Pericardium fibroblast (primary cell): Measurements from ENCODE around the gene OGFOD3. TPM values are rescaled to one million over a fixed set of nuclear protein-coding genes. Genes with fewer than 3 reads are reported as not detected.

Experiments used
- total RNA-seq: library from RNA; depleted of rRNA; stranded (reverse); fragments of >200 nt; gene quantifications from 2 replicates; pipeline ENCODE4 v1.2.3, GENCODE V29; 2015

Gene OGFOD3, protein sequence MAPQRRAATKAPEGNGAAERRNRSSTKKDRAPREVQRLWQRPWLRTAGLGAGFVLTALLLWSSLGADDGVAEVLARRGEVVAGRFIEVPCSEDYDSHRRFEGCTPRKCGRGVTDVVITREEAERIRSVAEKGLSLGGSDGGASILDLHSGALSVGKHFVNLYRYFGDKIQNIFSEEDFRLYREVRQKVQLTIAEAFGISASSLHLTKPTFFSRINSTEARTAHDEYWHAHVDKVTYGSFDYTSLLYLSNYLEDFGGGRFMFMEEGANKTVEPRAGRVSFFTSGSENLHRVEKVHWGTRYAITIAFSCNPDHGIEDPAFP
- 24.5 and 32.1 TPM in 2 replicates for total RNA-seq

DNA sequence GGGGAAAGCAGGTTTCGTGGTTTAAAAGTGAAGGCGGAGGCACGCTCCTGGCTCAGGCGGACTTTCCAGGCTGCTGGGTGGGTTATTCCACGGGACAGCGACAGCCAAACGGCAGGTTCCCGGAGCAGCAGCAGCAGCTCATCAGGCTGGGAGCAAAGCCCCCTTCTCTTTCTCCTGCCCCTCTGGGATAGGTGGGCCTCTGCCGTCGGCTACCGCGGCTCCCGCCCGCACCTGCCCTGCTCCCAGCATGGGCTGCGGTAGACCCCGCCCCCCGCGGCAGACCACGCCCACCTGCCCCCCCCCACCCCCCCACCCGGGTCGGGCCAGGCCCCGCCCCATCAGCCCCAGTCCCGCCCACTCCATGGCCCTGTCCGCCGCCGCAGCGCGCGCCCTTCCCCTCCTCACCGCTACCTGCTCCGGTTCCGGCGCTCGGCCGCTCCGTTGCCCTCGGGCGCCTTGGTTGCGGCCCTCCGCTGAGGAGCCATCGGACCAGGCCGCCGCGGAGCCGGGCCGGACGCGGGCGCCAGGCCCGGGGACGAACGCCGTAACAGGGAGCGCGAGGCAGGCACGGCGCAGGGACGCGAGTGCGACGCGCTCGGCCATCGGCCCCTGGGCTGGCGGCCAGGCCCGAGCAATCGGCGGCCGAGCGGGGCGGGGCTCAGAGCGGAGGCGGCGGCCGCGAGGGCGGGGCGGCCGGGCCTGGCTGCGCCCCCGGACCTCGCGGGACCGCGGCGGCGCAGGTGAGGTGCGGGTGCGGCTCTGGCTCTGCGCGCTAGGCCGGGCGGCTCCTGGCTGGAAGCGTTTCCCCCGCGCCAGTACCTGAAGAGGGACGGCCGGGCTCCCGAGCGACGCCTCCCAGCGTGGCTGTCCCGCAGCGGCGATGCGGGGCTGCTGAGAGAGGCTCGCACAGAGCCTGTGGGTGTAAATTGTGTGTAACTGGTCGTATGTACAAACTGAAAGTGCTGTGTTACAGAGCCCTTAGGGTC lies at the start of gene OGFOD3, which contains the start of gene HEXD:
Gene OGFOD3 (minus strand): TSS at position 586 of the 986 bp plus-strand sequence. CDS start 101 bp downstream, at position 485.
Gene HEXD (plus strand): TSS at position 347 of the 986 bp plus-strand sequence. CDS start 1,453 bp downstream, outside the sequence.

DNA sequence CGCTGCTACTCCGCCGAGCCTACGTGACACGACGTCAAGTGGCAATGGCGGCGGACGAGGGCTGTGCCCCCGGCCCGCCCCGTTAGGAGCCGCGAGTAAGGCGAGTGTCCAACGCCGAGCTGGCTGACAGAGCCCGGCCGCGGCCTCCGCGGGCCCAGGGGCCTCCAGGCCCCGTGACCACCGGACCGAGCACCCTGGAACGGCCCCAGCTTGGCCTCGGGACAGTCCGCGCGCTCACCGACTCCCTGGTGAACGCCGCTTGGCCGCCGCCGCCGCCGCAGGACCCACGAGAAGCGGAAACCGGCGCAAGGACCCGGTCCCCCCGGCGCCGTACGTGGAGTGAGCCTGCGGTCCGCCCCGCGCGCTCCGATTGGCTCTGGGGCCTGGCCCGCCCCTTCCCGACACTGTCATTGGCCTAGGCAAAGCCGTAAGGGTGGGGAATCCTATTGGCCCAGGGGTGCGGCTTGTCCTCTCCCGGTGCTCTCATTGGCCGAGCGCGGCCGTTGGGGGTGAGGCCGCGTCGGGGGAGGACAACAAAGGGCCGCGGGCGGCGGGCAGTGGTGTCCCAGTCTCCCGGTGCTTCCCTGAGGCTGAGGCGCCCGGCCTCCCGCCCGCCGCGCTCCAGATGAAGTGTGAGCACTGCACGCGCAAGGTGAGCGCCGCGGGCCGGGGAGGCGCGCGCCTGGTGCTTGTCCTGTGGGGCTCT lies 39.9 kb upstream of the OGFOD3 start, which contains the start of gene NARF:
Gene NARF (plus strand): TSS at position 563 of the 706 bp plus-strand sequence. CDS start 63 bp downstream, at position 626.

GRCh38 chr17:82450357-82451106 lies 32.1 kb upstream of the OGFOD3 start, which contains the start of gene CYBC1:
TSS of gene CYBC1 (minus strand) at chr17:82450752. CDS start at chr17:82449254, 1,498 bp downstream.

GRCh38 chr17:82371333-82372248 lies 46.8 kb downstream of the OGFOD3 start, which contains the start of gene UTS2R:
TSS of gene UTS2R (plus strand) at chr17:82371765. CDS start at chr17:82374325, 2,560 bp downstream.

DNA sequence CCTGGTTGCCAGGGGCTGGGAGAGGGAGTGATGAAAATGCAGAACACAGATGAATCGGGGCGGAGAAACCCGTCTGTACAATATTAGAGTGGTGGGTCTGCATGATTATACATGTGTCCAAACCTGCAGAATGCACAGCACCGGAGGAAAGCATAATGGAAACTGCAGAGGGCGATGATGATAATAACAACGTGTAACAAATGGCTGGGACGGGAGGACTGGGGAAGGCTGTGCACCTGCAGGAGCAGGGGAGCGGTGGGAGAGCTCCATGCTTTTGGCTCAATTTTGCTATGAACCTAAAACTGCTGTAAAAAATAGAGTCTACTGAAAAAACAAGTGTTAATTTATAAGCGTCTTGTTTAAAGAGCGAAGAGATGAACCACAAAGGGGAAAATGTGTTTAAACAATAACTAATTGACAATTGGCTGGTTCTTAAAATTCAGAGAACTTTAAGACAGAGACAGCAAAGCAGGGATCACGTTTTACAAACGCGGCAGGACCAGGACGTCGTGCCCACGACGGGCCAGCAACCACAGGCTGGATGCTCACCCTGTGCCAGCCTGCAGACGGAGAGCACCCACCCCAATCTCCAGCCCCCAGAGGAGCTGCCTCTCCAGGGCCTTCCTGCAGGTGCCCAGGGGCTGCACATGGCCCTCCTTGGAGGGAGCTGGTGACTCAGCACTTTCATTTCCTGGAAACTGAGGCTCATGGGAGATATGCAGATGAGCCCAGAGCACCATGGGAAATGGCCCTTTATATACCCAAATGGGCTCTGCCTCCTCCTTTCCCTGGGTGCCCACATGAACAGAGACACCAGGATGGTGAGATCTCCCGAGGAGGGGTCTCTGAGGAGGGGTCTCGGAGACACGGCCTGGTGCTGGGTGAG lies 59.7 kb downstream of the OGFOD3 start, which contains the start of gene TEX19:
Gene TEX19 (plus strand): TSS at position 783 of the 886 bp plus-strand sequence. CDS start 2,904 bp downstream, outside the sequence.

Other genes with a start within 250 kb of the OGFOD3 start
- gene CCDC57, start 205.7 kb downstream of the OGFOD3 start, total RNA-seq, result 7.6 and 9.7 TPM in 2 replicates
- 107 and 296 TPM in 2 replicates for gene SLC16A3, start 189.5 kb downstream of the OGFOD3 start, total RNA-seq
- gene CSNK1D, start 144.9 kb downstream of the OGFOD3 start, total RNA-seq, result 31.6 and 37.3 TPM in 2 replicates
- gene CD7, start 101.0 kb downstream of the OGFOD3 start, total RNA-seq, result 0.26 and 4.0 TPM in 2 replicates
- 27.1 and 45.0 TPM in 2 replicates for gene SECTM1, start 84.8 kb downstream of the OGFOD3 start, total RNA-seq
- gene TEX19, start 59.3 kb downstream of the OGFOD3 start, total RNA-seq, result not detected in 2 replicates
- 0.26 TPM in 1 of 2 replicates, not detected in the other for gene UTS2R, start 46.8 kb downstream of the OGFOD3 start, total RNA-seq
- gene HEXD, start 239 bp downstream of the OGFOD3 start, total RNA-seq, result 25.6 and 45.3 TPM in 2 replicates
- 74.3 and 75.9 TPM in 2 replicates for gene CYBC1, start 32.2 kb upstream of the OGFOD3 start, total RNA-seq
- 23.2 and 37.5 TPM in 2 replicates for gene NARF, start 40.2 kb upstream of the OGFOD3 start, total RNA-seq
- gene FOXK2, start 101.1 kb upstream of the OGFOD3 start, total RNA-seq, result 30.1 and 35.6 TPM in 2 replicates
- gene WDR45B, start 229.9 kb upstream of the OGFOD3 start, total RNA-seq, result 66.6 TPM in 2 replicates